Bronchial epithelial cell (primary cell): ENCODE data around the gene KLF15. TPM values are rescaled to one million over a fixed set of nuclear protein-coding genes. Genes with fewer than 3 reads are reported as not detected.

Source experiments
- DNase-seq: peaks from one replicate; pipeline ENCODE4 v3.0.0-alpha.2; 2010; ENCODE audit warnings: low read depth
- FAIRE-seq: peaks from 2 replicates; lab custom pipeline; 2011; peaks lifted over from hg19 to GRCh38; lab: Jason Lieb, UNC
- H3K27me3 ChIP-seq: 2 replicates; pipeline ENCODE4 v1.5.1; 2011; ENCODE audit warnings: low read length; ENCODE audit not compliant: control insufficient read depth, insufficient read depth
- H3K36me3 ChIP-seq: 2 replicates; pipeline ENCODE4 v1.5.1; 2011; ENCODE audit warnings: low read length; ENCODE audit not compliant: control insufficient read depth, insufficient read depth
- H3K4me3 ChIP-seq: 2 replicates; pipeline ENCODE4 v1.5.1; 2011; ENCODE audit warnings: mild to moderate bottlenecking, low read depth, low read length, control low read depth
- CTCF ChIP-seq: IDR thresholded peaks from 2 replicates; pipeline ENCODE4 v1.5.1; 2011; ENCODE audit warnings: mild to moderate bottlenecking, moderate library complexity, low read length, control low read depth, inconsistent platforms; ENCODE audit not compliant: insufficient read depth, severe bottlenecking
- total RNA-seq: library from RNA; depleted of rRNA; stranded (reverse); fragments of >200 nt; gene quantifications from 2 replicates; pipeline ENCODE4 v1.2.1, GENCODE V29; 2014

KLF15 gene
- total RNA-seq, 1 donor from 2014 or later, result 3.4 TPM

GRCh38 chr3:126364731-126365301 is 7.6 kb upstream of the KLF15 start:
- no peaks in the 10 kb centered on the region for H3K36me3 ChIP-seq
- TF ChIP-seq CTCF, result no peak
- H3K27me3 ChIP-seq, result peaks cover 4% of the 10 kb centered on the region
- DNase-seq (no peak), FAIRE-seq (no peak)
- no peak overlapping the region for H3K4me3 ChIP-seq

- no peak for FAIRE-seq
- Histone ChIP-seq H3K36me3 (no peaks in the 10 kb centered on the region), H3K27me3 (peaks cover 4% of the 10 kb centered on the region), H3K4me3 (no peak overlapping the region)
- TF ChIP-seq CTCF, result no peak
- no peak for DNase-seq
Measured at GRCh38 chr3:126364130-126364695, 7.0 kb upstream of the KLF15 start.

- DNase-seq (no peak), FAIRE-seq (no peak)
- TF ChIP-seq CTCF, result no peak
- H3K36me3 ChIP-seq, result no peaks in the 10 kb centered on the region
- peaks cover 10% of the 10 kb centered on the region for H3K27me3 ChIP-seq
- no peak overlapping the region for H3K4me3 ChIP-seq
Measured at GRCh38 chr3:126361211-126361610, 4.0 kb upstream of the KLF15 start.

- Histone ChIP-seq H3K36me3 (no peaks in the 10 kb centered on the region), H3K27me3 (peaks cover 10% of the 10 kb centered on the region), H3K4me3 (no peak overlapping the region)
- no peak for TF ChIP-seq CTCF
- FAIRE-seq (no peak), DNase-seq (no peak)
Measured at GRCh38 chr3:126360714-126361060, 3.5 kb upstream of the KLF15 start.

GRCh38 chr3:126360046-126360713 is 3.0 kb upstream of the KLF15 start:
- DNase-seq (no peak), FAIRE-seq (no peak)
- TF ChIP-seq CTCF, result no peak
- Histone ChIP-seq H3K27me3 (peaks cover 10% of the 10 kb centered on the region), H3K36me3 (no peaks in the 10 kb centered on the region), H3K4me3 (no peak overlapping the region)
